GM18517 (cell line): ENCODE results near the gene HAND1.

ENCODE experiments used
- ATAC-seq: cut with Tn5 transposase; IDR thresholded peaks from one replicate; pipeline ENCODE4 v1.9.1; 2021; ENCODE audit warnings: mild to moderate bottlenecking, moderate library complexity; ENCODE audit not compliant: unreplicated experiment

Gene HAND1

DNA sequence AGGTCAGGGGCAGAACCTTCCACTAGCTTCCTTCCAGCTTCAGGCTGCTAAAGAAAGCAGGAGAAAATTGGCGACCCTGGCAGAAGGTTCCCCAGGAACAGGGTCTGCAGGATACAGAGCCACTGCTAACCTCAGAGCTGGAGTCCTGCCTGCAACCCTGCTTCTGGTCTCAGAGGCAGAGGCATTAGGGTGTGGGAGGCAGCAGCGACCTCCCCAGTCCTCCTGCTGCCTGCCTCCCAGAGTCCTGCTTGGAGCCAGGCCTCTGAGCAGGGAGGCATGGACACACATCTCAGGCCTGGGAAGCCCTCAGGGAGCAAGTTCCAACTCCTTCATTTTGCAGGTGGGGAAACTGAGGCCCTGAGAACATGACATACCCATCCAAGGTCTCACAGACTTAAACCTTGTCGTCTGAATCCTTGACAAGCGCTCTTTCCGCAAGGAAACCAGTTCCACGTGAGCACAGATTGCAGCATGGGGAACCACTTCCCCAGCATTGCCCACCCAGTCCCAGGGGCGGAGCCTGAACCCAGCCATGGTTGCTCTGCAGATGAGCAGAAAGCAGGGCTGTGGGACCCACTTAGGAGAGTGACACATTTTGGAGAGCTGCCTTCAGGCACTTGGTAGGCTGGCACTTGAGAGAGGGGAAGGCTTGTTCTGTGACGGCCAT, 28.2 kb upstream of the HAND1 start:
- no peak for ATAC-seq

GRCh38 chr5:154505567-154505966, 27.5 kb upstream of the HAND1 start:
- ATAC-seq: no peak

DNA sequence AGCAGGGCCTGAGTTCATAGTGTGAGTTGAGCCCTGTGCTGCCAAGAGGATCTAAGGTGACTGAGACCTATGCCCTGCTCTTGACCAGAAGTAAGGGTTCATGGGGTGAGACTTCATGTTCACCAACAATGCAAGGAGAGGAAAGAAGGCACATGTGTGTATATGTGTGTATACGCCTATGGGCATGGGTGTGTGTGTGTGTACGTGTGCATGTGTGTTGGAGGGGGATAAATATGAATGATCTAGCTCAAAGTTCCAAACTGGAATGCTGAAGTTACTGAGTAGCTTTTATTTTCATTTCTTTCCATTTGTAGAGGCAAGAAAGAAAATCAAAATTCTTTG, 25.6 kb upstream of the HAND1 start:
- ATAC-seq: no peak

DNA sequence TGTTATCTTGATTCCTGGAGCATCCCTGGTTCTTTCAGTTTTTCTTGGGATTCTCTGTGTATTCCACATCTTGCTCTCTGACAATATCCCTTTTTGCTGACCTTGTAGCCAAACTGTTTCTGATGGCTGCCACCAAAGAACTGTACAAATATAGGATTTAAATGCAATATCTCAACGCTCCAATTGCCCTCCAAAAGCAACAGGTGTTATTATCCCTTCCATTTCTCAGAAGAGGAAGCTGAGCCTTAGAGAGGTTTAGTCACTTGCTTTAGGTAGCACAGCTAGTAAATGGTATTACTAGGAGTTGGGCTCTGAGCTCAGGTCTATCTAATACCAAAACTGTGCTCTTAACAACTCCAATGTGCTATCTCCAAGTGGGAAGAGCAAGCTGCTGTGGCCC, 24.2 kb upstream of the HAND1 start:
- no peak for ATAC-seq

GRCh38 chr5:154501566-154501965, 23.5 kb upstream of the HAND1 start:
- ATAC-seq: no peak

DNA sequence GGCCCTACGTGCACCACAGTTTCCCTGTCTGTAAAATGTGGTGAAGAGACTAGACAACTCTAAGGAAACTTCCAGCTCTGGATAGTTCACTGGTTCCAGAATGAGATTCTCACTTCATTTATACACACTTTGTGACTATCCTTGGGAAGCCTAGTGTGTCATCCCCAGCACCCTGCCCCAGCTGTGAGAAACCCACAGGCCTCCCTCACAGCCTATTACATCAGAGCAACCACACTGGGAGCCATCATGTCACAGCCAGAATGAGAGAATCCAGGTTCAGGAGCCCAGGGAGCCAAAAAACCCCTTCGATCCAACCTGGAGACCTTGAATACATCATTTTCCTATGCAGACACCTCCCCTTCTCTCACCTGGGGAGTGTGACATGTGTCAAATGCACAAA, 21.0 kb upstream of the HAND1 start:
- no peak for ATAC-seq

DNA sequence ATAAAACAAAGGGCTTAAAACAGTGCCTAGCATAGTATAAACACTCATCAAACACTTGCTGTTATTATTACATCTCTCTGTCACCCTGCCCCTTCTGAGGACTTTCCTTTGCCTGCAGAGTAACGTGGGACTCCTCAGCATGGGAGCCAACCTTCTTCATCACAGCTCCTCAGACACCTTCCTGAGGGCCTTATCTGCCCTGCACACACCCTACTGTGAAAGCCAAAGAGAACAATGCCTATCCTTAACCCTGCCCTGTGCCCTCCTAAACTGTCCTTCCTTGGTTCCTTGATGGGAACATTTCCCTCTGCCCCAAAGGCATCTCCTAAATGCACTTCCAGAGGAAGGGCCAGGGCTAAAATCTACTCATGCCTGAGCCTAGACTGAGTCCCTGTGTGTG, 20.6 kb upstream of the HAND1 start:
- no peak for ATAC-seq

DNA sequence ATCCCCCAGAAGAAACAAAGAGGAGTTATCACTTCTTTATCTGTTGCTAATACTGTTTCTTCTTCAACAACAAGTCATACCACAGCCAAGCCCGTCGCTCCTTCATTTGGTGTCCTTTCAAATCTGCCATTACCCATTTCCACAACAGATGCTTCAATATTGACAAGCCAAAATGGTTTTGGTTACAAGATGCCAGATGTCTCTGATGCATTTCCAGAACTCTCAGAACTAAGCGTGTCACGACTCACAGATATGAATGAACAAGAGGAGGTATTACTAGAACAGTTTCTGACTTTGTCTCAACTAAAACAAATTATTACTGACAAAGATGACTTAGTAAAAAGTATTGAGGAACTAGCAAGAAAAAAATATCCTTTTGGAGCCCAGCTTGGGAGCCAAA, 16.0 kb upstream of the HAND1 start:
- no peak for ATAC-seq

GRCh38 chr5:154493274-154493673, 15.2 kb upstream of the HAND1 start:
- no peak for ATAC-seq

DNA sequence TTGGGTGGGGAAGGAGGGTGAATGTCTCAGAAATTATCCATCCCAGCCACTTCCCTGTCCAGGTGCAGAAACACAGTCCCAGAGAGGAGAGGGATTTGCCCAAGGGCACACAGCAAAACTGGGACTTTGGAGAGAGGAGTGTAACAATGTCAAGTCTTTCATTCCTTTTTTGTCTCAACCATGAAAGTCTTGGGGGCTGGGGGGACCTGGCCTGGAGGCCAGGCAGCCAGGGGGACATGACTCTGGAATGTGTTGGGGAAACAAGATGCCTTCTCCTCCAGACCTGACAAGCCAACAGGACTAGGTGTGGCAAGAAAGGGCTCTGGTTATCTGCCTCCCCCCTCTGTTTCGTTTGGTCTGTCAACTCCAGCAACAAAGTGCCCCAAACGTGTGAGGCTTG, 13.9 kb upstream of the HAND1 start:
- ATAC-seq: no peak

- peak; percentile 94 for ATAC-seq
These were observed 9.5 kb upstream of the HAND1 start for GRCh38 chr5:154487541-154487940.

GRCh38 chr5:154486427-154486866, 8.4 kb upstream of the HAND1 start:
- ATAC-seq: no peak

DNA sequence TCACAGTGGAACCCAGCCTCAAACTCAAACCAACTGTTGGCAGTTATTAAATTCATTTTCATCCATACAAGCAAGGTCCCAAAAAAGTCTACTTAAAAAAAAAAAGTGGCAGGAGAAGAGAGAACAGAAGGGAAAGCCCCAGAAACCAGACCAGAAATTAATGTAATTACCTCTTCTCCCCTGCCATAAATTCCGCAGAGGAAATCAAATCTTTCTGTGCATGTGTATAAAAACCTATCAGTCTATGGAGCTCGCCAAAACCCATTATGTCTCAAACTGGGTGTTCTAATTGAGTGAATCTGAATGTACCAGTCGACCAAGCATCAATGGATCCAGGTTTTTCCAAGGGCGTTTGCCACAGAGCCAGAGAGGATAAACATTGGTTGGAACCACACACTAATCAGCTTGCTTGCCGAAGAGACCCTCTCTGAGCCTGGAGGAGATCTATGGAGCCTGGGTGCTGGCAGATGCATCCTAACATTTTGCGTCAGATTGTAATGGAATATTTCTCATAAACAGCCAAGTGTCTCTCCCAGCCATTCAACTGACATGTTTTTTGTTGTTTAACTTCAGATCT, 7.9 kb upstream of the HAND1 start:
- ATAC-seq: no peak

GRCh38 chr5:154485096-154485491, 7.1 kb upstream of the HAND1 start:
- no peak for ATAC-seq

- ATAC-seq: no peak
These were observed 6.5 kb upstream of the HAND1 start for GRCh38 chr5:154484393-154485095.

GRCh38 chr5:154483654-154484392, 5.8 kb upstream of the HAND1 start:
- no peak for ATAC-seq

DNA sequence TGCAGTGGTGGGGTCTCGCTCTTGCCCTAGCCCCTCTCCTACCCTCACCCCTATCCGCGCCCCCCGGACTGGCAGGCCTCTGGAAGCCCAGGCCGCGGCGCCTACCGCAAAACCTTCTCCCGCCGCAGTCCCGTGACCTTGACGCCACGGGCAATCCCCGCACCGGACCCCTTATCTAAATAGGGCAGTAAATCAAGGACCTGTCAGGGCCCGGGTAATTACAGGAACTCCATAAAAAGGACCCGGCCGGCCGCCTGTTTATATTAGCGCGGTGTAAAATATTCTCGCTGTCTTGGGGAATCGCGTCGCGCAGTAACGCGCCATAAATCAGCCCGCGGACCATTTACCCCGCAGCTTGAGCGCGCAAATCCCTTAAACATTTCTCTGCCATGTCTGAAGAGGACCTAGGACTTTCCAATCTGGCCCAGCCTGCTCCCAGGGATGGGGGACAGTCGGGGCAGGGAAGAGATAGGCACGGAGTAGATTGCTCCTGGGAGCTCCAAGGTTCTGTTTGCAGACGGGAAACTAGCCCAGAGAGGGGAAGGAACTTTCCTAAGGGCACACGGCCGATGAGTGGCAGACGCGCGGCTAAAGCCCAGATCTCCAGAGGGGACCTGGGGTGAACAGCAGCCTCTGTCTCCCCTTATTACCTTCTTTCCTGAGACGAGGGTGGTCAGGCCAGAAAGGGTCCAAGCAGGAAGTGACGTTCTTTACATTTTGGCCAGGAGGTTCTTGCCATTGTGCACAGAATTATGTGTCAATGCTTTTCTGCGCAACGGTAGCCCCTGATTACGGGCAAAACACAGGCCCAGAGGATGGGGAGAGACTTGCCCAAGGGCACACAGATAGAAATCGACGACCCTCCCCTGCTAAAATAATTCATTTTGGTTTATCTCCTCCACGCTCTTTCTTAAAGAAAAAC, 4.8 kb upstream of the HAND1 start:
- no peak for ATAC-seq

DNA sequence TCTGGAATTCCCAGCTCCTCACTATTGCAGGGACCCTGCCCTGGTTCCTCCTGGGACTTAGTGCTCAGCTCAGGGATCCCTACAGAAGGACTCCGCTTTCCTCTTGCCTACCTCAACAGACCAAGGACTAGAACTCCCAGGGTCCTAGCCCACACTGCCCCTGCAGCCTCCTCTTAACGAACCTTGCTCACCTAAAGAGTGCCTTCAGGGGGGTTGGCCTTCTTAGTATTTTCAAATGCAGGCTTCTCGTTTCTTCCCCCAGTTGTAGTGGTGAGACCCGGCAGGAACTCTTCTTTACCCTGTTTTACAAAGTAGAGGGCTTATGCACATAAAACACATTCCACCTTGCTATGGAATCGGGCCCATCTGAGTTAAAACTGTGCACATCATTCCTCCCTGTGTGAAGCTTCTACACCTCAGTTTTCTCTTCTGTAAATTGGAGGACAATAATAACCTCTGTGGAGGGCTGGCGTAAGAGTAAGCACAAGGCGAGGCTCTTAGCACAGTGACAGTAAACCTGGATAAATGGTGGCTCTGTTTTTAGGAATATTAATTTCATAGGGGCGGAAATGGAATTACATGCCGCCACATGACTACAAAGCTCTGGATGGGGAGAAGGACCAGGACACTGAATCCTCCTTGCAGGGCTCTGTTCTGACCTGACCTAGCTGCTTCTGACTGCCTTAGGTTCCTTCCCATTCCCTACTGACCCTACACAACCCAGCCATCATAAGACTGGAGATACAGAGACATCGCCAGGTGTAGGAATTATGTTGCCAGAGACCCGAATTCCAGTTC, 3.8 kb upstream of the HAND1 start:
- no peak for ATAC-seq

GRCh38 chr5:154480847-154481246, 2.8 kb upstream of the HAND1 start:
- ATAC-seq: no peak
